Neutrophil (primary cell): ENCODE measurements around the gene PTPRE.

Experiments used
- H3K27ac ChIP-seq: fragments of 200-600 bp; sonication (generic); 2 replicates; pipeline ENCODE4 v1.5.1; 2016; ENCODE audit warnings: mild to moderate bottlenecking, moderate library complexity
- H3K27me3 ChIP-seq: fragments of 200-600 bp; sonication (generic); 2 replicates; pipeline ENCODE4 v1.6.0; 2016; ENCODE audit warnings: mild to moderate bottlenecking
- H3K36me3 ChIP-seq: fragments of 200-600 bp; sonication (generic); 2 replicates; pipeline ENCODE4 v1.5.1; 2017
- H3K4me1 ChIP-seq, 2 experiments: fragments of 200-600 bp in 1 of 2; sonication (generic) in 1 of 2; 1 replicate in 1 of 2; 2 replicates in 1 of 2; pipeline versions ENCODE4 v1.5.1 to v1.6.1; 2013 to 2016; ENCODE audit warnings: low read depth in 1 of 2, low read length in 1 of 2, mild to moderate bottlenecking in 1 of 2, moderate library complexity in 1 of 2; ENCODE audit not compliant: control insufficient read depth in 1 of 2, insufficient read depth in 1 of 2
- H3K4me3 ChIP-seq, 2 experiments: fragments of 200-600 bp in 1 of 2; sonication (generic) in 1 of 2; 1 replicate in 1 of 2; 2 replicates in 1 of 2; pipeline ENCODE4 v1.5.1; 2013 to 2016; ENCODE audit warnings: low read depth in 1 of 2, low read length in 1 of 2, mild to moderate bottlenecking in 1 of 2, moderate library complexity in 1 of 2
- H3K9me3 ChIP-seq: fragments of 200-600 bp; sonication (generic); 2 replicates; pipeline ENCODE4 v1.5.1; 2016
- TF ChIP-seq, protein P1 (sequence below): fragments of 200-600 bp; sonication (generic); IDR thresholded peaks from 2 replicates; pipeline ENCODE4 v1.5.1; 2016; ENCODE audit warnings: antibody characterized with exemption

PTPRE gene

GRCh38 chr10:128074589-128074988 lies 167.7 kb downstream of the PTPRE start:
- peaks cover 100% of the 10 kb centered on the region for H3K36me3 ChIP-seq
- no peak overlapping the region for H3K4me3 ChIP-seq
- H3K27me3 ChIP-seq, result no peaks in the 10 kb centered on the region
- H3K4me1 ChIP-seq, result no peaks in the 10 kb centered on the region
- TF ChIP-seq, protein P1, sequence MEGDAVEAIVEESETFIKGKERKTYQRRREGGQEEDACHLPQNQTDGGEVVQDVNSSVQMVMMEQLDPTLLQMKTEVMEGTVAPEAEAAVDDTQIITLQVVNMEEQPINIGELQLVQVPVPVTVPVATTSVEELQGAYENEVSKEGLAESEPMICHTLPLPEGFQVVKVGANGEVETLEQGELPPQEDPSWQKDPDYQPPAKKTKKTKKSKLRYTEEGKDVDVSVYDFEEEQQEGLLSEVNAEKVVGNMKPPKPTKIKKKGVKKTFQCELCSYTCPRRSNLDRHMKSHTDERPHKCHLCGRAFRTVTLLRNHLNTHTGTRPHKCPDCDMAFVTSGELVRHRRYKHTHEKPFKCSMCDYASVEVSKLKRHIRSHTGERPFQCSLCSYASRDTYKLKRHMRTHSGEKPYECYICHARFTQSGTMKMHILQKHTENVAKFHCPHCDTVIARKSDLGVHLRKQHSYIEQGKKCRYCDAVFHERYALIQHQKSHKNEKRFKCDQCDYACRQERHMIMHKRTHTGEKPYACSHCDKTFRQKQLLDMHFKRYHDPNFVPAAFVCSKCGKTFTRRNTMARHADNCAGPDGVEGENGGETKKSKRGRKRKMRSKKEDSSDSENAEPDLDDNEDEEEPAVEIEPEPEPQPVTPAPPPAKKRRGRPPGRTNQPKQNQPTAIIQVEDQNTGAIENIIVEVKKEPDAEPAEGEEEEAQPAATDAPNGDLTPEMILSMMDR, result no peak
- peak overlapping the region; percentile 23 for H3K27ac ChIP-seq
- H3K9me3 ChIP-seq, result peaks cover 10% of the 10 kb centered on the region

DNA sequence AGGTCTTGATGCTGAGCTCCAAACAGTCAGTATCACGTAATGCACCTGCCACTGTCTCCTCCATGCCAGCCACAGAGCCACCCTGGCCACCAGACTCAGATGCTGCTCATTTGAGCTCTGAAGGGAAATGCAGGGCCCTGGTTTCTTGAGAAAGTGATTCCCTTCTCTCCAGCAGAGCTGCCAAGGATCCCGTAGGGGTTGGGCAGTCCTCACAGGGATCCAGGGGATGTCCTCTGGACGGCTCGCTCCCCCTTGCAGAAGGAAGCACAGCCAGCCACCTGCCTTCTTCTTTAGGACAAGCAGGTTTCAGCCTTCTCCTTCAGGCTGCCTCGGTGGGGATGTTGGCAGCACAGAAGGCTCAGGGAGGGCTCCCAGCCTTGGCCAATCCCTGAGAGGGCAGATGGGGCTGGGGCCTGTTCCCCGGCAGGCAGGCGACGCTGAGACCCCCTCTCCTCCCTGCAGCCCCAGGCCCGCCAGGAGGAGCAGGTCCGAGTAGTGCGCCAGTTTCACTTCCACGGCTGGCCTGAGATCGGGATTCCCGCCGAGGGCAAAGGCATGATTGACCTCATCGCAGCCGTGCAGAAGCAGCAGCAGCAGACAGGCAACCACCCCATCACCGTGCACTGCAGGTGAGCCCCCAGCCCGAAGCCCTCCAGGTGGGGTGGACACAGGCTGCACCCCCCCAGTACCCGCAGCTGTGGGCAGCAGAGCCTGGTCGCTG lies 170.4 kb downstream of the PTPRE start:
- TF ChIP-seq, protein P1, result no peak

DNA sequence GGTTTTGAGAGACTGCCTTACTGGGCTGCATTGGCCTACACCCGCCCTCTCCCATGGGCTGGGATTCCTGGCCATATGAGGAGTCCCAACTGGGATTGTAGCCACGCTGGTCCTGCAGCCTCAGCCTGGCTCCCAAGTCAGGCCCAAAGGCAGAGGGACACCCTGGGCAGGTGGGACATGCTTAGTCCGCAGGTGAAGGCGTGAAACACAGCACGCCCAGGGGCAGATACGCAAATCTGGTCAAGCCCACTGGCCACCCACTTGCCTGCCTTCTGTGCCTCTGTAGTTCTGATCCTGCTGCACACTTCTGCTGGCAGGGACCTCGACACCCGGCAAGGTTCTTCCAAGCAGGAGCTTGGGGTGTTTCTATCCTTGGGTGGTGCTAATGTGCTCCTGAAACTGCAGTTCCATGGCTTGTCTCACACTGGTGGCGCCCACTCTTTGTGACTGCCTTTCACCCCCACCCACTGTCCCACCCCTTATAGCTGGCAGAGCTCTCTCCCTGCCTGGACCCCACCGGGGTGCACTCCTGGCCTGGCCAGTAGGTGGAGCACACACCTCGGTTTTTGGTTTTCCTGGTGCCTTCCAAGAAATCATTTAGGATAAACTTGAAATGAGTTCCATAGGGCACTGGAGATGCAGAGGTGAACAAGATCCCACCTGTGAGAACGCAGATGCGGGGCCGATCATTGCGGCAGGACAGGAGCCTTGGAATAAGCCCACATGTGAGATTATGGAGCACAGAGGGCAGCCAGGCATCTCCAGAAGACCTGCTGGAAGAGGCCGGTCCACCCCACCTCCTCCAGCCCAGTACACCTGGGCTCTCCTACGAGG lies 171.4 kb downstream of the PTPRE start:
- Histone ChIP-seq H3K27me3 (no peaks in the 10 kb centered on the region), H3K4me1 (no peaks in the 10 kb centered on the region), H3K4me3 (no peak overlapping the region), H3K36me3 (peaks cover 100% of the 10 kb centered on the region), H3K9me3 (peaks cover 17% of the 10 kb centered on the region), H3K27ac (peak overlapping the region; percentile 38)
- TF ChIP-seq, protein P1, result peak; percentile 63

More for the DNA sequence above, 170.4 kb downstream of the PTPRE start:
- no peaks in the 10 kb centered on the region for H3K27me3 ChIP-seq
- peaks cover 17% of the 10 kb centered on the region for H3K9me3 ChIP-seq
- peaks cover 100% of the 10 kb centered on the region for H3K36me3 ChIP-seq
- H3K4me3 ChIP-seq, result no peak overlapping the region
- H3K4me1 ChIP-seq, result no peaks in the 10 kb centered on the region
- H3K27ac ChIP-seq, result no peak overlapping the region

DNA sequence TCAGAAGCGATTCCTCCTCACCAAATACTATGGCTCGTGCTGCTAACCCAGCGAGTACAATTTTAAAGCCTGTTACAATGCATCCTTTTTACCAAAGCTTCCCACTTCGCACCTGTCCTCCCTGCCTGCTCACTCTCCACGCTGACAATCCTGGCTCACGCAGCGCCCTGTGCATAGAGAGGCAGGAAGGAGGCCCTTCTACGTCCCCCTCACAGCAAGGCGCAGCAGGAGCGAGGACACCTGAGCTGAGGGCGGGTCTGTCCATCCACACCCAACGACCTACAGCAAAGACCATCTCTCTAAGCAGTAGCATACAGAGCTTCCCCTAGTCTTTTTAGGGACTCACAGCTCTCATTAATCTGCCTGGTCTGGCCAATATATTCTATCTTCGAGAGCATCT lies 173.3 kb downstream of the PTPRE start:
- TF ChIP-seq, protein P1, result no peak
- H3K4me1 ChIP-seq, result no peaks in the 10 kb centered on the region
- no peak overlapping the region for H3K4me3 ChIP-seq
- H3K27me3 ChIP-seq, result no peaks in the 10 kb centered on the region
- peak overlapping the region; percentile 54 for H3K27ac ChIP-seq
- H3K9me3 ChIP-seq, result peaks cover 17% of the 10 kb centered on the region
- peaks cover 100% of the 10 kb centered on the region for H3K36me3 ChIP-seq

GRCh38 chr10:128080641-128081040 lies 173.7 kb downstream of the PTPRE start:
- Histone ChIP-seq H3K4me1 (no peaks in the 10 kb centered on the region), H3K27ac (peak overlapping the region; percentile 54), H3K36me3 (peaks cover 100% of the 10 kb centered on the region), H3K4me3 (no peak overlapping the region), H3K9me3 (peaks cover 17% of the 10 kb centered on the region), H3K27me3 (no peaks in the 10 kb centered on the region)
- TF ChIP-seq, protein P1, result no peak
